Peyer's patch (tissue), 4 donors: Measurements from ENCODE around the gene ATRN. TPM values are rescaled to one million over a fixed set of nuclear protein-coding genes. Genes with fewer than 3 reads are reported as not detected.

Source experiments
- DNase-seq, 3 donors: peaks; one replicate each; pipeline ENCODE4 v3.0.0-alpha.2; 2017 to 2019
- H3K27ac ChIP-seq, 4 donors: fragments of 200-600 bp; sonication (generic); one replicate each; pipeline ENCODE4 v1.5.1; 2016 to 2019
- H3K27me3 ChIP-seq, 2 donors: fragments of 200-600 bp; sonication (generic); one replicate each; pipeline ENCODE4 v1.5.1; 2019
- H3K36me3 ChIP-seq, 3 donors: fragments of 200-600 bp; sonication (generic); one replicate each; pipeline ENCODE4 v1.5.1; 2016 to 2019
- H3K4me1 ChIP-seq, 4 donors: fragments of 200-600 bp; sonication (generic); one replicate each; pipeline ENCODE4 v1.5.1; 2016 to 2019
- H3K4me3 ChIP-seq, 4 donors: fragments of 200-600 bp; sonication (generic); 1 replicate in 3 of 4; 2 replicates in 1 of 4; pipeline ENCODE4 v1.5.1; 2016 to 2019; ENCODE audit warnings: mild to moderate bottlenecking in 1 of 4
- H3K9me3 ChIP-seq, 4 donors: fragments of 200-600 bp; sonication (generic); one replicate each; pipeline ENCODE4 v1.5.1; 2016 to 2019; ENCODE audit warnings: mild to moderate bottlenecking in 1 of 4
- POLR2A ChIP-seq, 2 donors: fragments of 450-650 bp; IDR thresholded peaks; one replicate each; pipeline ENCODE4 v1.5.1; 2017; ENCODE audit warnings: antibody characterized with exemption in 2 of 2, mild to moderate bottlenecking in 2 of 2, moderate library complexity in 2 of 2
- total RNA-seq, 4 donors: library from RNA; depleted of rRNA; stranded (reverse); fragments of >200 nt; gene quantifications; one replicate each; pipeline ENCODE4 v1.1.0, GENCODE V29; 2016
- TF ChIP-seq, protein P1 (sequence below), 6 experiments: fragments of 450-650 bp in 4 of 6; fragments of 200-600 bp in 2 of 6; sonication (generic) in 1 of 6; IDR thresholded peaks; one replicate each; pipeline ENCODE4 v1.5.1; 2017 to 2019; ENCODE audit warnings: antibody characterized with exemption in 6 of 6, mild to moderate bottlenecking in 3 of 6, moderate library complexity in 1 of 6

ATRN gene
- total RNA-seq, 4 donors from 2014 or later: 14.9 to 99.5 (median 54.9) TPM

DNA sequence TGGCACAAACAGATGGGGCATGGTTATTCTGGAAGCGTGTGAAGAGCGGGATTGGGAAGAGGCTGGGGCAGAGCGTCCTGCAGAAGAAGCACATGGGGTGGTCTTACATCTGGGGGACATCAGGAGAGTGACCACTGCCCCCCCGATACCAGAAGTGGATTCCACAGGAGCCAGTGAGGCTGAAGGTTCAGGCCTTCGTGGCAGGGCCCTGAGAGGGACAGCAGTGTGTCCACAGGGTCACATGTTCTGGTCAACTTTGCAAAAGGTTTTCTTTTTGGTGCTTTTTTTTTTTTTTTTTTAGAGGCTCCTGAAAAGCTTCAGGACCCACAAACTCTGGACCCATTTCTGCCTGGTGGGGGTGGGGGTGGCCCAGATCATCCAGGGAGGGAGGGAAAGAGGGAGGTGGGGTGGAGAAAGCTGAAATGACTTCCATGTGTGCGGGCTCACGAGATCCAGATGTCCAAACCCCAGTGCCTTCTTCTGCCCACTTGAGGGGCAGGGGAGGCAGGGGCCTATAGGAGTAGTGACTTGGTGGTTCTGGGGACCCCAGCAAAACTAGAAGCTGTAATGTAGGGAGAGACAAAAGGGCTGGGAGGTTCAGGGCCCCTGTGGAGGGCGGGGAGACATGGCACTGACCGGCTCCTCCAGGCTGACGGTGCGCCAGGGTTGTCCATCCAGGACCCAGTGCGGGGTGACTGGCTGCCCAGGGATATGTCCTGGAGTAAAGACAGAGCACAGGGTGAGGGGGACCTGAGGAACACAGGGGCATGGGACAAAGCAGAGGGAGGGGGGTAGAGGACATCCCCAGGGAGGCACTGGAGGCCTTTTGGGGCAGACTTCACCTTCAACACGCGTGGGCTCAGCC lies 208.3 kb downstream of the ATRN start:
- no peak for DNase-seq
- Histone ChIP-seq H3K36me3 (no peaks in the 10 kb centered on the region), H3K9me3 (no peaks in the 10 kb centered on the region), H3K27ac (peak overlapping the region; percentile 17 to 84 (median 70)), H3K4me1 (peaks cover 0 to 33% (median 0%) of the 10 kb centered on the region in 4 donors), H3K27me3 (no peaks in the 10 kb centered on the region), H3K4me3 (no peak overlapping the region)
- no peak for TF ChIP-seq POLR2A (IDR thresholded peaks at IDR 0.05)
- TF ChIP-seq, protein P1, sequence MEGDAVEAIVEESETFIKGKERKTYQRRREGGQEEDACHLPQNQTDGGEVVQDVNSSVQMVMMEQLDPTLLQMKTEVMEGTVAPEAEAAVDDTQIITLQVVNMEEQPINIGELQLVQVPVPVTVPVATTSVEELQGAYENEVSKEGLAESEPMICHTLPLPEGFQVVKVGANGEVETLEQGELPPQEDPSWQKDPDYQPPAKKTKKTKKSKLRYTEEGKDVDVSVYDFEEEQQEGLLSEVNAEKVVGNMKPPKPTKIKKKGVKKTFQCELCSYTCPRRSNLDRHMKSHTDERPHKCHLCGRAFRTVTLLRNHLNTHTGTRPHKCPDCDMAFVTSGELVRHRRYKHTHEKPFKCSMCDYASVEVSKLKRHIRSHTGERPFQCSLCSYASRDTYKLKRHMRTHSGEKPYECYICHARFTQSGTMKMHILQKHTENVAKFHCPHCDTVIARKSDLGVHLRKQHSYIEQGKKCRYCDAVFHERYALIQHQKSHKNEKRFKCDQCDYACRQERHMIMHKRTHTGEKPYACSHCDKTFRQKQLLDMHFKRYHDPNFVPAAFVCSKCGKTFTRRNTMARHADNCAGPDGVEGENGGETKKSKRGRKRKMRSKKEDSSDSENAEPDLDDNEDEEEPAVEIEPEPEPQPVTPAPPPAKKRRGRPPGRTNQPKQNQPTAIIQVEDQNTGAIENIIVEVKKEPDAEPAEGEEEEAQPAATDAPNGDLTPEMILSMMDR (IDR thresholded peaks at IDR 0.05): no peak

DNA sequence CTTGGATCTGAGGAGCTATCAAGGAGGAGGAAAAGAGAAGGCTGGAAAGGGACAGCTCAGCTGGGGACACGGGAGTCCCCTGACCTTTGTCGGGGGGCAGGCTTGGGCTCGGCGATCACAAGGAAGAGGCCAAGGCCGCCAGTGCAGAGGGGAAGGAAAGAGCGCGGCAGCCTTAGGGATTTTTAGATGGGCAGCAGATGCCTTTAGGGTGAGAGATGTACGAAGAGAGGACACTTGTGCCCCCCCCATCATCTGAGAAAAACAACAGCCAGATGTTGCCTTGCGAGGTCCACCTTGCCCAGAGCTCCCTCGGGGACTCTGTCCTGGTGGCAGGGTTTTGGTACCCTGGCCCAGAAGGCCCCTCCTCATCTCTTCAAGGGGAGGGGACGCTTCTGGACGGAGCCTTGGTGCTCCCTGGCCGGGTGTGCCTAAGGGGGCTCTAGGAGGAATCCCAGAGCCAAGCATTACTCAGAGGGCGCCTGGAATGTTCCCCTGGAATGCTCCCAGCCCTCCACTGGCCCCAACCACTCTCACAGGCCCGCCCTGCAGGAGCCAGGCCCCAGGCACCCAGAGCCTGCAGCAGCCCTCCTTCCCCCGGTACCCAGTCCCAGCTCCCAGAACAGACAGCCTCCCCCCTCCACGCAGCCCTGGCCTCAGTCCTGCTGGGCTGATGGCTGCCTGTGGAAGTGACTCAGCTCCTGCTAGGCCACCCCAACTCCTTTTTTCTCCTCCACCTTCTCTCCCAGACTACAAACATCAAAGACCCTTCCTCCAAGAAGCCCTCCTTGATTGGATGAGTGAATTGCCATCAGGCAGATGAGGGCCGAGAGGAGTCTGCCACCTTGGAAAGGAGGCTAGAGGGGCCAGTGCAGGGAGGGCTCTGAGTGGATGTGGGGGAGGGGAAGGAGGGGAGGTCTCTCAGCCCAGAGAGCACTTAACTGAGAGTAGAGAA lies 209.2 kb downstream of the ATRN start:
- Histone ChIP-seq H3K27ac (peak overlapping the region; percentile 49 to 84 (median 70)), H3K4me1 (peaks cover 0 to 33% (median 0%) of the 10 kb centered on the region in 4 donors), H3K36me3 (no peaks in the 10 kb centered on the region), H3K9me3 (no peaks in the 10 kb centered on the region), H3K4me3 (peak overlapping the region in 3 of 4 donors; percentile 26 to 57 (median 49)), H3K27me3 (no peaks in the 10 kb centered on the region)
- peak in 1 of 3 donors; percentile 58 for DNase-seq
- TF ChIP-seq, protein P1 (IDR thresholded peaks at IDR 0.05): no peak
- TF ChIP-seq POLR2A (IDR thresholded peaks at IDR 0.05): no peak

DNA sequence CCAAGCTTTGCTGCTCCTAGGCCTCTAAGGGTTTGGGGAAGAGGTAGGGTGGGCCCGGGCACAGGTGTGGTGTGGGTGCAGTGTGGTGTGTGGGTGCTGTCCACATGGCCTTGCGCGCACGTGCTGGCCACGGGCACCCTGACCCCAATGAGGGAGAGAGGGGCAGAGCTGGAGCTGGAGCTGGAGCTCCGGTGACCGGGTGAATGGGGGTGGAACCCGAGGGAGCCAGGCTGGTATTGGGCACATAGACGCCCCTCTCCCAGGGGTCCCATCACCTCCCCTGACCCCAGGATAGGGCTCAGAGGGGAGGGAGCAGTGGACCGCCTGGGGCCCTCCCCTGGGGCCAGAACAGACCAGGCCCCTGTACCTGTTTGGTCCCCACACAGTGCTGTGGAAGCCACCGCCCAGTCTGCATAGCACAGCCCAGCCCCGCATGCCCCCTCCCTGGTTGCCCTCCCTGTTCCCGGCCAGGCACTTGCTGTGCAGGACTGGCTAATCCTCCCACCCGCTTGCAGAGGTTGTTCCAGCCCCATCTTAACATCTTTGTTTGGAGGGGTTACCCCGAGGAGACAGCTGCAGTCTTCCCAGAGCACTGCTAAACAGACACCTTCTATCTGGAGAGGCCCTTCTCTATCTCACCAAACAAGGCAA lies 210.0 kb downstream of the ATRN start:
- peaks cover 0 to 33% (median 0%) of the 10 kb centered on the region in 4 donors for H3K4me1 ChIP-seq
- no peaks in the 10 kb centered on the region for H3K9me3 ChIP-seq
- no peak for TF ChIP-seq POLR2A (IDR thresholded peaks at IDR 0.05)
- TF ChIP-seq, protein P1 (IDR thresholded peaks at IDR 0.05): no peak
- no peak for DNase-seq
- H3K27ac ChIP-seq: peak overlapping the region; percentile 49 to 84 (median 70)
- H3K4me3 ChIP-seq: peak overlapping the region; percentile 24 to 57 (median 38)
- H3K36me3 ChIP-seq: no peaks in the 10 kb centered on the region
- no peaks in the 10 kb centered on the region for H3K27me3 ChIP-seq

DNA sequence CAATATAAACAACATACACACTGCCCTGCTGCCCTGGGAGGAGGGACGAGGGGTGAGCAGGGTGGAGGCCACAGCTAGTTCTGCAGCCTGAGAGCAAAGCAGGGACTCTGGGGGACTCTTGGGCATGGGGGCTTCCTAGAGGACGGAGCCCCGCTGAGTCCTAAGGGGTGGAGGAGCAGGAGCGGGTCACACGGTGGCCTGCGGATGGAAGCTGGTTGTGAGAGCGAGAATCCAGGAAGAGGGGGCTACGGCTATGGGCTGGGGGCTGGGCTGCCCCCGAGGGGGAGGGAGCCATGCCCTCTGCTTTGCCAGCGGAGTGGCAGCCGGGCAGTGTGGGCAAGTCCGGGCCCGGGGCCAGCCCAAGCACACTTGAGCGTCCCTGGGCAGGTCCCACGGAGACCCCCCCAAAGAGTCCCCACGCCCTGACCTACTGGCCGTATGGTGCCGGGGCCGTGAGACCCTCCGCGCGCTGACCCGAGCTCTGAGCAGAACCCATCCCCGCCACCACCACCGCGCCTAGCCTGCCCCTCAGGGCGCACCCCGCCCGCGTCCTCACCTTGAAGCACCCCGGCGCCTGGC lies 210.6 kb downstream of the ATRN start:
- TF ChIP-seq, protein P1 (IDR thresholded peaks at IDR 0.05): no peak
- no peak for TF ChIP-seq POLR2A (IDR thresholded peaks at IDR 0.05)
- no peaks in the 10 kb centered on the region for H3K27me3 ChIP-seq
- H3K9me3 ChIP-seq: no peaks in the 10 kb centered on the region
- H3K36me3 ChIP-seq: no peaks in the 10 kb centered on the region
- peak overlapping the region; percentile 24 to 57 (median 38) for H3K4me3 ChIP-seq
- peak overlapping the region; percentile 36 to 84 (median 70) for H3K27ac ChIP-seq
- peaks cover 0 to 33% (median 0%) of the 10 kb centered on the region in 4 donors for H3K4me1 ChIP-seq
- DNase-seq: no peak
